GM12873 (cell line): ENCODE results near the gene INSM2.

Source experiments
- CTCF ChIP-seq: IDR thresholded peaks from 2 replicates; pipeline ENCODE4 v1.5.1; 2012; ENCODE audit warnings: low read depth, mild to moderate bottlenecking, moderate library complexity, low read length, control low read depth; ENCODE audit not compliant: insufficient read depth; ENCODE audit errors: missing control alignments

The INSM2 gene

GRCh38 chr14:35506927-35507326 is 27.0 kb upstream of the INSM2 start:
- no peak for TF ChIP-seq CTCF

DNA sequence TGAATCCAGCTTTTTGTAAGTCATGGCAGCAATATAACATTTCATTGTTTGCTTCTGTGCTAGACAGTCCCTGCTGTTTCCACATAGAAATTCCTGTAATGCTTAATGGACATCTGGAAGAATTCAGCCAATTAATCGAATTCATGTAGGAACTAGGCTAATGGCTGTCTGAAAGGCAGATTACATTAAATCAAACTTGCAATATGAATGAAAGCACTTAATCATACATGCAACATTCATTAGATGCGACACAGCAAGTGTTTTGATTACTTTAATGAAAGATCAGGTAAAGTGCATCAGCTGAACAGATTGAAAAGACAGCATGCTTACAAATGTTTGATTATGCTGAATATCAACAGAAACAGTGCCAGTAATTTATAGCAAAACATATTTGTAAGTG is 24.1 kb upstream of the INSM2 start:
- TF ChIP-seq CTCF = no peak

DNA sequence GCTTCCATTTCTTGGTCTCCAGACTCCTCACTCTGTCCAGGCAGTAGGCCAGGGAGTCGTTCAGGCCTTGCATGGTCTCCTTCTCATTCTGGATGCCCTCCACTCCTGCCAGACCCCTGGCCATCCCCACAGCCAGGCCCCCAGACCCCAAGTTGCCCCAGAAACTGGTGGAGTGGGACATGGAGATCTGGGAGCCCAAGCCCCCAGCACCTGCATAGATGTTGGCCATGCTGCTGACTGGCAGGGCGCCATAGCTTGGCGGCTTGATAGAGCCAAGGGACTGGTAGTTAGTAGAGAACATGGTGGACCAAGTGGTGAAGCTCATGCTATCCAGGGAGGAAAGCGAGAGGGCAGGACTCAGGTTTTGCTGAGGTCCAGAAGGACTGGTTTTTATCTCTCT is 21.2 kb upstream of the INSM2 start:
- no peak for TF ChIP-seq CTCF

GRCh38 chr14:35515916-35516315 is 18.0 kb upstream of the INSM2 start:
- no peak for TF ChIP-seq CTCF

DNA sequence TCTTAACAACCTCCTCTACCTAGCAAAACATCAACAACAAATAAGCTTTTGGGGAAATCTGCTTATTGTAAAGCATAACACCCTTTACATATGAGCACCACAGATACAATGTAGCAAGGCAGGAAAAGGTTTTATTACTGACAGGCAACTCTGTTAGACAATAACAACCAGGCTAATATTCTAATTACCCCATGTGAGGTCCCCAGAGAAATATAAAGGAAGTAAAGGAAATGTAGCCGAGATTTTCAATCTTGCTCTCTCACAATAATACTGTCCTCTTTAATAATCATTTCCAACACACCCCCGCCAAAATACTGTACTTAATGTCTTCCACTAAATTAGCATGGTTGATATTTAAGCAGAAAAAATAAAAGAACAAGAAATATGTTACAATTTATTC is 14.0 kb upstream of the INSM2 start:
- no peak for TF ChIP-seq CTCF

DNA sequence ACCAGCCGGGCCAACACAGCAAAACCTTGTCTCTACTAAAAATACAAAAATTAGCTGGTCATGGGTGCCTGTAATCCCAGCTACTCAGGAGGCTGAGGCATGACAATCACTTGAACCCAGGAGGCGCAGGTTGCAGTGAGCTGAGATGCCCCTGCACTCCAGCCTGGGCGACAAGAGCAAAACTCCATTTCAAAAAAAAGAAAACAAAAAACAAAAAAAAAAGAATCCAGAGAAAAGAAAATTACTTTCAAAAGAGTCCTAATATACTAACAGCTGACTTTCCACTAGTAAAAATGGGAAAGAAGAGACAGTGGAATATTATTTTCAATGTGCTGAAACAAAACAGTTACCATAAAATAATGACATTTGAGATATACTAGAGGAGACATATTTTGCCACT is 8.3 kb upstream of the INSM2 start:
- TF ChIP-seq CTCF = no peak

GRCh38 chr14:35526962-35527361 is 7.0 kb upstream of the INSM2 start:
- TF ChIP-seq CTCF = no peak
